Activated naive CD4-positive, alpha-beta T cell treated with anti-CD3 and anti-CD28 coated beads, Interleukin-2, amount 50 U/mL, for 24 hours (primary cell): ENCODE measurements around the gene ANKRD10.

Source experiments
- H3K27ac Mint-ChIP-seq: one replicate; pipeline ENCODE4 v1.8.0; 2021; ENCODE audit warnings: mild to moderate bottlenecking, mixed read lengths
- H3K27me3 Mint-ChIP-seq: one replicate; pipeline ENCODE4 v1.8.0; 2021; ENCODE audit warnings: mixed read lengths
- H3K36me3 Mint-ChIP-seq: one replicate; pipeline ENCODE4 v1.8.0; 2021; ENCODE audit warnings: mixed read lengths
- H3K4me1 Mint-ChIP-seq: one replicate; pipeline ENCODE4 v1.8.0; 2021; ENCODE audit warnings: mixed read lengths
- H3K4me3 Mint-ChIP-seq: one replicate; pipeline ENCODE4 v1.8.0; 2021; ENCODE audit warnings: mild to moderate bottlenecking, mixed read lengths
- H3K9me3 Mint-ChIP-seq: one replicate; pipeline ENCODE4 v1.8.0; 2021; ENCODE audit warnings: mixed read lengths

Gene ANKRD10

GRCh38 chr13:110872768-110873638 is 41.9 kb downstream of the ANKRD10 start:
- H3K36me3 Mint-ChIP-seq: no peaks in the 10 kb centered on the region
- no peak overlapping the region for H3K27ac Mint-ChIP-seq
- H3K9me3 Mint-ChIP-seq: no peaks in the 10 kb centered on the region
- H3K4me1 Mint-ChIP-seq: peaks cover 5% of the 10 kb centered on the region
- no peak overlapping the region for H3K4me3 Mint-ChIP-seq
- H3K27me3 Mint-ChIP-seq: peaks cover 6% of the 10 kb centered on the region

- H3K36me3 Mint-ChIP-seq: no peaks in the 10 kb centered on the region
- H3K9me3 Mint-ChIP-seq: no peaks in the 10 kb centered on the region
These were observed 42.7 kb downstream of the ANKRD10 start for GRCh38 chr13:110872034-110872767.

GRCh38 chr13:110869805-110870706 is 44.8 kb downstream of the ANKRD10 start:
- peaks cover 9% of the 10 kb centered on the region for H3K27me3 Mint-ChIP-seq
- peaks cover 4% of the 10 kb centered on the region for H3K4me1 Mint-ChIP-seq
- no peak overlapping the region for H3K4me3 Mint-ChIP-seq
- H3K9me3 Mint-ChIP-seq: no peaks in the 10 kb centered on the region
- H3K36me3 Mint-ChIP-seq: no peaks in the 10 kb centered on the region
- no peak overlapping the region for H3K27ac Mint-ChIP-seq

More at GRCh38 chr13:110872034-110872767, 42.7 kb downstream of the ANKRD10 start:
- H3K27ac Mint-ChIP-seq: no peak overlapping the region
- peaks cover 5% of the 10 kb centered on the region for H3K4me1 Mint-ChIP-seq
- H3K27me3 Mint-ChIP-seq: peaks cover 8% of the 10 kb centered on the region
- no peak overlapping the region for H3K4me3 Mint-ChIP-seq

- H3K9me3 Mint-ChIP-seq: no peaks in the 10 kb centered on the region
- H3K27ac Mint-ChIP-seq: no peak overlapping the region
- no peaks in the 10 kb centered on the region for H3K4me1 Mint-ChIP-seq
- peaks cover 9% of the 10 kb centered on the region for H3K27me3 Mint-ChIP-seq
- peak overlapping the region; percentile 37 for H3K4me3 Mint-ChIP-seq
- no peaks in the 10 kb centered on the region for H3K36me3 Mint-ChIP-seq
These were observed 45.6 kb downstream of the ANKRD10 start for GRCh38 chr13:110869231-110869804.

- no peak overlapping the region for H3K27ac Mint-ChIP-seq
- H3K9me3 Mint-ChIP-seq: no peaks in the 10 kb centered on the region
- no peak overlapping the region for H3K4me3 Mint-ChIP-seq
- H3K4me1 Mint-ChIP-seq: no peaks in the 10 kb centered on the region
- H3K36me3 Mint-ChIP-seq: no peaks in the 10 kb centered on the region
- H3K27me3 Mint-ChIP-seq: peaks cover 9% of the 10 kb centered on the region
These were observed 46.1 kb downstream of the ANKRD10 start for GRCh38 chr13:110868720-110869119.

GRCh38 chr13:110867380-110867779 is 47.5 kb downstream of the ANKRD10 start:
- no peak overlapping the region for H3K27ac Mint-ChIP-seq
- H3K27me3 Mint-ChIP-seq: peaks cover 9% of the 10 kb centered on the region
- H3K4me3 Mint-ChIP-seq: no peak overlapping the region
- no peaks in the 10 kb centered on the region for H3K9me3 Mint-ChIP-seq
- H3K4me1 Mint-ChIP-seq: no peaks in the 10 kb centered on the region
- no peaks in the 10 kb centered on the region for H3K36me3 Mint-ChIP-seq

- Mint-ChIP-seq H3K27ac (no peak overlapping the region), H3K36me3 (no peaks in the 10 kb centered on the region), H3K27me3 (peaks cover 9% of the 10 kb centered on the region), H3K4me1 (no peaks in the 10 kb centered on the region), H3K9me3 (no peaks in the 10 kb centered on the region), H3K4me3 (no peak overlapping the region)
These were observed 48.2 kb downstream of the ANKRD10 start for GRCh38 chr13:110866491-110867170.

- no peak overlapping the region for H3K4me3 Mint-ChIP-seq
- H3K4me1 Mint-ChIP-seq: no peaks in the 10 kb centered on the region
- no peak overlapping the region for H3K27ac Mint-ChIP-seq
- H3K27me3 Mint-ChIP-seq: peaks cover 4% of the 10 kb centered on the region
- H3K36me3 Mint-ChIP-seq: no peaks in the 10 kb centered on the region
- H3K9me3 Mint-ChIP-seq: no peaks in the 10 kb centered on the region
These were observed 51.2 kb downstream of the ANKRD10 start for GRCh38 chr13:110863685-110864084.

- Mint-ChIP-seq H3K36me3 (peaks cover 5% of the 10 kb centered on the region), H3K4me1 (peaks cover 7% of the 10 kb centered on the region), H3K27ac (no peak overlapping the region), H3K27me3 (peaks cover 1% of the 10 kb centered on the region), H3K9me3 (no peaks in the 10 kb centered on the region), H3K4me3 (no peak overlapping the region)
These were observed 53.9 kb downstream of the ANKRD10 start for GRCh38 chr13:110860983-110861382.

GRCh38 chr13:110856942-110857835 is 57.7 kb downstream of the ANKRD10 start:
- Mint-ChIP-seq H3K4me1 (peaks cover 7% of the 10 kb centered on the region), H3K36me3 (peaks cover 7% of the 10 kb centered on the region), H3K27ac (no peak overlapping the region), H3K27me3 (peaks cover 1% of the 10 kb centered on the region), H3K4me3 (no peak overlapping the region), H3K9me3 (no peaks in the 10 kb centered on the region)

- H3K27ac Mint-ChIP-seq: no peak overlapping the region
These were observed 59.5 kb downstream of the ANKRD10 start for GRCh38 chr13:110855363-110855762.

GRCh38 chr13:110854866-110855265 is 60.0 kb downstream of the ANKRD10 start:
- Mint-ChIP-seq H3K27ac (no peak overlapping the region), H3K27me3 (peaks cover 6% of the 10 kb centered on the region), H3K36me3 (peaks cover 7% of the 10 kb centered on the region), H3K4me1 (peaks cover 7% of the 10 kb centered on the region), H3K9me3 (no peaks in the 10 kb centered on the region), H3K4me3 (no peak overlapping the region)

More at GRCh38 chr13:110855363-110855762, 59.5 kb downstream of the ANKRD10 start:
- Mint-ChIP-seq H3K27me3 (peaks cover 2% of the 10 kb centered on the region), H3K4me1 (peaks cover 7% of the 10 kb centered on the region), H3K36me3 (peaks cover 7% of the 10 kb centered on the region), H3K4me3 (no peak overlapping the region), H3K9me3 (no peaks in the 10 kb centered on the region)

GRCh38 chr13:110853235-110853721 is 61.6 kb downstream of the ANKRD10 start:
- Mint-ChIP-seq H3K4me1 (peaks cover 7% of the 10 kb centered on the region), H3K36me3 (peaks cover 7% of the 10 kb centered on the region), H3K27ac (no peak overlapping the region)

GRCh38 chr13:110850840-110851239 is 64.0 kb downstream of the ANKRD10 start:
- H3K4me1 Mint-ChIP-seq: no peaks in the 10 kb centered on the region
- H3K4me3 Mint-ChIP-seq: no peak overlapping the region
- H3K27me3 Mint-ChIP-seq: peaks cover 7% of the 10 kb centered on the region
- H3K36me3 Mint-ChIP-seq: peaks cover 2% of the 10 kb centered on the region
- no peak overlapping the region for H3K27ac Mint-ChIP-seq
- no peaks in the 10 kb centered on the region for H3K9me3 Mint-ChIP-seq

More at GRCh38 chr13:110853235-110853721, 61.6 kb downstream of the ANKRD10 start:
- Mint-ChIP-seq H3K9me3 (no peaks in the 10 kb centered on the region), H3K4me3 (no peak overlapping the region), H3K27me3 (peaks cover 6% of the 10 kb centered on the region)
